Measurements from ENCODE around the gene ECE1.
A peak's percentile ranks its signal among the peaks of the same experiment; 100 is the strongest.

The ECE1 gene

GRCh38 chr1:21326861-21327344, 36.6 kb upstream of the ECE1 start:
- H3K9me3 Mint-ChIP-seq, result no peaks in the 10 kb centered on the region
- no peak overlapping the region for H3K4me3 Mint-ChIP-seq
- no peaks in the 10 kb centered on the region for H3K36me3 Mint-ChIP-seq (ENCODE audit: low read depth)
- peak overlapping the region; percentile 51 to 95 (median 85) for H3K27ac Mint-ChIP-seq
- H3K27me3 Mint-ChIP-seq (ENCODE audit: low read depth), result peaks cover 4% of the 10 kb centered on the region
- peaks cover 79% of the 10 kb centered on the region for H3K4me1 Mint-ChIP-seq
- TF ChIP-seq CTCF (IDR thresholded peaks at IDR 0.05; ENCODE audit: unreplicated experiment in 3 of 3), result no peak

GRCh38 chr1:21325731-21326387, 35.6 kb upstream of the ECE1 start:
- Mint-ChIP-seq H3K4me1 (peaks cover 79% of the 10 kb centered on the region), H3K36me3 (ENCODE audit: low read depth) (no peaks in the 10 kb centered on the region), H3K9me3 (no peaks in the 10 kb centered on the region), H3K4me3 (no peak overlapping the region), H3K27me3 (ENCODE audit: low read depth) (peaks cover 6% of the 10 kb centered on the region), H3K27ac (peak overlapping the region; percentile 87 to 95 (median 89))
- no peak for TF ChIP-seq CTCF (IDR thresholded peaks at IDR 0.05; ENCODE audit: unreplicated experiment in 3 of 3)

GRCh38 chr1:21325231-21325718, 35.0 kb upstream of the ECE1 start:
- no peak for TF ChIP-seq CTCF (IDR thresholded peaks at IDR 0.05; ENCODE audit: unreplicated experiment in 3 of 3)
- peak overlapping the region in 1 of 3 experiments; percentile 18 for H3K4me3 Mint-ChIP-seq
- peak overlapping the region; percentile 87 to 95 (median 89) for H3K27ac Mint-ChIP-seq
- no peaks in the 10 kb centered on the region for H3K36me3 Mint-ChIP-seq (ENCODE audit: low read depth)
- H3K9me3 Mint-ChIP-seq, result no peaks in the 10 kb centered on the region
- H3K27me3 Mint-ChIP-seq (ENCODE audit: low read depth), result peaks cover 8% of the 10 kb centered on the region
- H3K4me1 Mint-ChIP-seq, result peaks cover 80% of the 10 kb centered on the region

- Mint-ChIP-seq H3K27ac (peak overlapping the region; percentile 87 to 95 (median 89)), H3K9me3 (no peaks in the 10 kb centered on the region)
These were observed 34.3 kb upstream of the ECE1 start for GRCh38 chr1:21324368-21325141.

GRCh38 chr1:21323091-21323490, 32.8 kb upstream of the ECE1 start:
- no peaks in the 10 kb centered on the region for H3K9me3 Mint-ChIP-seq
- no peaks in the 10 kb centered on the region for H3K36me3 Mint-ChIP-seq (ENCODE audit: low read depth)
- no peak for TF ChIP-seq CTCF (IDR thresholded peaks at IDR 0.05; ENCODE audit: unreplicated experiment in 3 of 3)
- H3K27ac Mint-ChIP-seq, result peak overlapping the region; percentile 25 to 95 (median 83)
- peaks cover 93% of the 10 kb centered on the region for H3K4me1 Mint-ChIP-seq
- peaks cover 8% of the 10 kb centered on the region for H3K27me3 Mint-ChIP-seq (ENCODE audit: low read depth)
- peak overlapping the region in 2 of 3 experiments; percentile 3 to 16 for H3K4me3 Mint-ChIP-seq

More at GRCh38 chr1:21324368-21325141, 34.3 kb upstream of the ECE1 start:
- no peak for TF ChIP-seq CTCF (IDR thresholded peaks at IDR 0.05; ENCODE audit: unreplicated experiment in 3 of 3)
- Mint-ChIP-seq H3K4me3 (peak overlapping the region; percentile 18 to 56 (median 50)), H3K36me3 (ENCODE audit: low read depth) (no peaks in the 10 kb centered on the region), H3K27me3 (ENCODE audit: low read depth) (peaks cover 8% of the 10 kb centered on the region), H3K4me1 (peaks cover 86% of the 10 kb centered on the region)

All from nephron (organoid).